Measurements from ENCODE around the gene PRKCE. TPM values are rescaled to one million over a fixed set of nuclear protein-coding genes. Genes with fewer than 3 reads are reported as not detected.

Gene PRKCE
- total and polyA plus RNA-seq, 2 of the 8 experiments (the other 6 are each of a cell fraction or from before 2014, with no cell fraction given), result 0.54 to 2.1 TPM

GRCh38 chr2:45610281-45611019 is 41.0 kb upstream of the PRKCE start (continued):
- TF ChIP-seq NANOG (IDR thresholded peaks at IDR 0.05; ENCODE audit: insufficient read depth, low read depth, low read length, poor library complexity, severe bottlenecking) (no peak), POLR2AphosphoS5 (IDR thresholded peaks at IDR 0.05; ENCODE audit: low read depth, low read length) (peak; percentile 48; the same call in 1 of the 2 replicates), NRF1 (IDR thresholded peaks at IDR 0.05; ENCODE audit: low read depth, low read length) (no peak), FOSL1 (IDR thresholded peaks at IDR 0.05; ENCODE audit: insufficient read depth, low read depth, low read length) (no peak), GTF2F1 (IDR thresholded peaks at IDR 0.05; ENCODE audit: borderline replicate concordance, low read depth, low read length) (no peak)
